ENCODE data around the gene RPL26.
"Not testable (repeated sequence)": the region's sequence is repeated elsewhere in the genome, so short reads cannot be mapped to it uniquely, and the experiment has no call there.

RPL26 gene

DNA sequence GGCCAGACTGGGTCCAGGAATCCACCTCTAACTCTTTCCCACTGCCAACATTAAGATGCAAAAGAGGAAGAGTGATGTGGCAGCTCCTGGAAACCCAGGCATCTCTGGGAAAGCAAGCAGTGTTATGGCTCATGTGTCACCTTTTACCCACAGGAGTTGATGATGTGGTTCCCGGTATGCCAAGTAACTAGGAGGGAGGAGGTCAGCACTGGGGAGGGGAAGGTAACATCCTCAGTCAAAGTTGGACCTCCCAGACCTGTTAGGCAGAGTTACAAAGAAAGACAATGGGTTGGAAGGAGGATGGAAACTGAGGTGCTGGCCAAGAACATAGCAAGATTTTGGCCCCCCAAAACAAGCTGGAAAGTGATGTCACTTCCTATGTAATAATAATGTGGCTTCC lies 17.9 kb downstream of the RPL26 start:
- no peak for DNase-seq (ENCODE audit: low spot score)

DNA sequence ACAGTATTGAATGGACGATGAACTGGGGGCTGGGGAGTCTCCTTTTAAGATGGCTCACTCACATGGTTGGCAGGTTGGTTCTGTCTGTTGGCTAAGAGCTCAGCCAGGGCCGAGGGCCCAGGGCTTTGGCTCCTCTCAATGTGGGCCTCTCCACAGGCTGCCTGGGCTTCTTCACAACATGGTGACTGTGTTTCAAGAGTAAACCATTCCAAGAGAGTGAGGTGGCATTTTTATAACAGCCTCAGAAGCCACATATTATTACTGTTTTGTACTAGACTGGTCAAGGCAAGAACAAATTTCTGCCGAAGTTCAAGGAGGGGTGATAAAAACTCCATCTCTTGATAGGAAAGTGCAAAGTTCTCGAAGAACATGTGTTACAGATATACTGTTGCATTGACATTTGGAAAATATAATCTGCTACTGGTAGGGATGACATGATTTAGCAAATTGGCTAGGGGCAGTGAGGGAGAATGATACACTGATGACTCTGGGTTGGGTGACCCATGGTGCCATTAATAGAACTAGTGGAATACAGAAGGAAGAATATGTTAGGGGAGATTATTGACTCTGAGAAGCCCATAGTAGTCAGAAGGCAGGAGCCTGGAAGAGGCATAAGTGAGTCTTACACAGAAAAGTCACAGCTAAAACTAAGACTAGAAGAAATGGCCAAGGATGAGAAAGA lies 20.2 kb downstream of the RPL26 start:
- DNase-seq (ENCODE audit: low spot score) = no peak

GRCh38 chr17:8360751-8361150 lies 22.2 kb downstream of the RPL26 start:
- no peak for DNase-seq (ENCODE audit: low spot score)

- DNase-seq (ENCODE audit: low spot score) = no peak
Observed at GRCh38 chr17:8360260-8360659, 22.7 kb downstream of the RPL26 start.

- no peak for DNase-seq (ENCODE audit: low spot score)
Observed at GRCh38 chr17:8359769-8360168, 23.2 kb downstream of the RPL26 start.

- DNase-seq (ENCODE audit: low spot score) = no peak
Observed at GRCh38 chr17:8357910-8358309, 25.1 kb downstream of the RPL26 start.

DNA sequence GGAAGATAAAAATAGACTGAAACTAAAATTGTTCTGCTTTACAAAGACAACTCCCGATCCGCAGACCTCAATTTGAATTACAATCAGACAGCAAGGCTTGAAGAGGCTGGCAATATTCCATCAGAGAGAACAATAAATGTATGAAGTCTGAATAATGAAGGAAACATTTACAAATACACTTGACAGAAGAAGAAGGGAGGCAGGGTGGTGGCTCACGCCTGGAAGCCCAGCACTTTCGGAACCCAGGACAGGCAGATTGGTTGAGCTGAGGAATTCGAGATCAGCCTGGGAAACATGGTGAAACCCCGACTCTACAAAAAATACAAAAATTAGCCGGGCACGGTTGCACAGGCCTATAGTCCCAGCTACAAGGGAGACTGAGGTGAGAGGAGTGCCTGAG lies 28.8 kb downstream of the RPL26 start:
- DNase-seq (ENCODE audit: low spot score) = no peak

- DNase-seq (ENCODE audit: low spot score) = no peak
Observed at GRCh38 chr17:8353736-8354135, 29.3 kb downstream of the RPL26 start.

- DNase-seq (ENCODE audit: low spot score) = no peak
Observed at GRCh38 chr17:8350339-8350738, 32.7 kb downstream of the RPL26 start.

GRCh38 chr17:8347001-8347400 lies 36.0 kb downstream of the RPL26 start:
- not testable (repeated sequence) for DNase-seq (ENCODE audit: low spot score)

GRCh38 chr17:8345951-8346665 lies 36.9 kb downstream of the RPL26 start:
- no peak for DNase-seq (ENCODE audit: low spot score)

- no peak for DNase-seq (ENCODE audit: low spot score)
Observed at GRCh38 chr17:8345052-8345690, 37.8 kb downstream of the RPL26 start.

DNA sequence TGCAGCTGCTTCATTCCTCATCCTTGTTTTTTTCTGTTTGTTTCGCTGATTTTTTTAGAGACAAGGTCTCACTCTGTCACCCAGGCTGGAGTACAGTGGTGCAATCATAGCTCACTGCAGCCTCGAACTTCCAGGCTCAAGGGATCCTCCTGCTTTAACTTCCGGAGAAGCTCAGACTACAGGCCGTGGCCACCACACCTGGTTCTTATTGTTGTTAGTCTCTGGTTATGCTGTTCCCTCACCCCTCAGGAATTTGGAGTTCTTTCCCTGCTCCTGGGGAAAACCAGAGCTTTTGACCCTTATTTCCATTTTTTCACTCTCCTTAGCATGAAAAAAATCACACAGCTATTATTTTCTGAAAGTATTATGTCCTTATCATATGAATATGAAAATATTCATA lies 41.5 kb downstream of the RPL26 start:
- no peak for DNase-seq (ENCODE audit: low spot score)

GRCh38 chr17:8339540-8339939 lies 43.5 kb downstream of the RPL26 start, which contains the start of gene ODF4:
TSS of gene ODF4 (plus strand) at chr17:8339840. CDS start at chr17:8340052, 212 bp downstream.
- DNase-seq (ENCODE audit: low spot score) = no peak

- DNase-seq (ENCODE audit: low spot score) = no peak
Observed at GRCh38 chr17:8338753-8339140, 44.2 kb downstream of the RPL26 start.

DNA sequence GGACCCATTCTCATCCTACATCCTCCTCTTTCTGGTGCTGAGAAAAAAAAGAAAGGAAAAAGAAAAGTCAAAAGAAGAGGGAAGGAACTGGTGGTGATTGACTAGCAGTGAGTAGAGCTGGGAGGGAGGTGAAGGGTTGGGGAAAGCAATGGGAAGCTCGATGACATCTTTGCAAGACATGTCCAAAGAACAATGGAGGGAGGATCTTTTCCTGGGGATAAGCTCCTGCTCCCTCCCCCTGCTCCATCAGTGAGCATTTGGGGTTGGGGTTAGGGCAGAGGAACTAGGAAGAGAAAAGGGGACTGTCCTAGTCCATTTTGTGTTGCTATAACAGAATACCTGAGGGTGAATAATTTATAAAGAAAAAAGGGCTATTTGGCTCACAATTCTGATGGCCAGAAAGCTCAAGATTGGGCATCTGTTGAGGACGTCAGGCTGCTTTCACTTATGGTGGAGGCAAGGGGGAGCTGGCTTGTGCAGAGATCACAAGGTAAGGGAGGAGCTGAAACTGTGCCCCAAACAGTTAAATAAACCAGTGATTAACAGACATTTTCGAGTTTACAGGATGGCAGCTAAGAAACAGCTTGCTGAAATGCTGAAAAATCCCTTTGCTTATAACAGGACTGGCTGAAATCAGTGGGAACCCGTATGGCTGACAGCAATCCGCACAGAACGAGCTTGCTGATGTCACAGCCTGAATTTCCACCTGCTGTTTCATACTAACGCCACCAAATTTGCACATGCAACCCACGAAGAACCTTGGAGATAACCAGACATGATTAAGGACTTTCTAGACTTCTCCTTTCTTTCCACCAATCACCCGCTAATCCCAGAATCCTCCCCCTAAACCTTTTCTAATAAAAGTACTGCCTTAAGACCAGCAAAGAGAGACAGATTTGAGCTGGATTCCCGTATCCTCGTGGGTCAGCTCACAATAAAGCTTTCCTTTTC lies 44.9 kb downstream of the RPL26 start:
- no peak for DNase-seq (ENCODE audit: low spot score)

DNA sequence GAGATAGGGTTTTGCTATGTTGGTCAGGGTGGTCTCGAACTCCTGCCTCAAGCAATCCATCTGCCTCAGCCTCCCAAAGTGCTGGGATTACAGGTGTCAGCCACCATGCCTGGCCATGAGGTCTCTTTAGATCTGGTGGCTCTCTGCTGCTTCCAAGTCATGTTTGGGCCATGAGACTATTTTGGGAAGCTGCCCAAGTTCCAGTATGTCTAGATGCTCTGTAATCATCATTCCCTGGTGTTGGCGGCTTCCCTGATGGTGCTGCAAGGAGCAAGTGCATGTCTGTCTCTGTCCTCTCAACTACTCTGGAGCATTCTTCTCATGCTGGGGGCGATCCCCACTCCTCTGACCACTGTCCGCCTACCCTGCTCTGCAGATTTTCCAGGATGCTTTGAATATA lies 49.7 kb downstream of the RPL26 start:
- no peak for DNase-seq (ENCODE audit: low spot score)

DNA sequence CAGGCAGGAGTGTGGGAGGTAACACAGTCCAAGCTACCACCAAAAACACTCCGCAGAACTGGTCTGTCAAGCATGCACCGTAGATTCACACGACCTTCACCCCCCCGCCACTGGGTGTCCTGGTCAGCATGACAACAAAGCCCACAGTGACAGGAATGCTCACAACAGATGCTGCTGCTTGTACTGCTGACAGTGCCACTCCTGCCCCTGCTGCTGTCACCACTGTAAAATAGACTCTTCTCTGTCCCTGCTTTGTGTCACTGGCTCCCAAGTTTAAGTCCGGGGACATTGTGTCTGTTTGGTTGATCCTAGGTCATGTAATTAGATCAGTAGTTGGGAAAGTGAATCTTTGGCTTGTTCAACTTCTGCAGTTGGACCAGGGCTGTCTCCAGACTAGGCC lies 50.3 kb downstream of the RPL26 start:
- DNase-seq (ENCODE audit: low spot score) = no peak

DNA sequence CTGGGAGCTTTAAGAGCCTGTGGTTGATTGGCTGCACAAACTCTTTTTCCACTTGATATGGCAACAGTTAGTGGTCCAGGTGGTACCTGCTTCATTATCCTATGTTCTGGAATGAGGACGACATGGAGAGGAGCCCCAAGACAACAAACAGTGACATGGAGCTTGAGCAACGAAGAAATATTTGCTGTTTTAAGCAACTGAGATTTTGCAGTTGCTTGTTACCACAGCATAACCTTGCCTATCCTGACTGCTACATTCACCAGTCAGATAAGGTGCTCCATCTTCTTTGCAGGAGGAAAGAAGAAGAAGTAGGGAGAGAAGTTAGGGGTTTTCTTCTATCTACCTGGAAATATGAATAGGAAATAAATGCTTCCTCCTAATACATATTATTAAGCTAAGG lies 50.9 kb downstream of the RPL26 start:
- DNase-seq (ENCODE audit: low spot score) = no peak

All from D341Med (cell line).